Activated CD8-positive, alpha-beta memory T cell treated with anti-CD3 and anti-CD28 coated beads for 24 hours (primary cell): ENCODE measurements around the gene CHST10.
"Not testable (repeated sequence)": the region's sequence is repeated elsewhere in the genome, so short reads cannot be mapped to it uniquely, and the experiment has no call there.

Experiments used
- DNase-seq: peaks from one replicate; pipeline ENCODE4 v3.0.0-alpha.2; 2020

Gene CHST10

DNA sequence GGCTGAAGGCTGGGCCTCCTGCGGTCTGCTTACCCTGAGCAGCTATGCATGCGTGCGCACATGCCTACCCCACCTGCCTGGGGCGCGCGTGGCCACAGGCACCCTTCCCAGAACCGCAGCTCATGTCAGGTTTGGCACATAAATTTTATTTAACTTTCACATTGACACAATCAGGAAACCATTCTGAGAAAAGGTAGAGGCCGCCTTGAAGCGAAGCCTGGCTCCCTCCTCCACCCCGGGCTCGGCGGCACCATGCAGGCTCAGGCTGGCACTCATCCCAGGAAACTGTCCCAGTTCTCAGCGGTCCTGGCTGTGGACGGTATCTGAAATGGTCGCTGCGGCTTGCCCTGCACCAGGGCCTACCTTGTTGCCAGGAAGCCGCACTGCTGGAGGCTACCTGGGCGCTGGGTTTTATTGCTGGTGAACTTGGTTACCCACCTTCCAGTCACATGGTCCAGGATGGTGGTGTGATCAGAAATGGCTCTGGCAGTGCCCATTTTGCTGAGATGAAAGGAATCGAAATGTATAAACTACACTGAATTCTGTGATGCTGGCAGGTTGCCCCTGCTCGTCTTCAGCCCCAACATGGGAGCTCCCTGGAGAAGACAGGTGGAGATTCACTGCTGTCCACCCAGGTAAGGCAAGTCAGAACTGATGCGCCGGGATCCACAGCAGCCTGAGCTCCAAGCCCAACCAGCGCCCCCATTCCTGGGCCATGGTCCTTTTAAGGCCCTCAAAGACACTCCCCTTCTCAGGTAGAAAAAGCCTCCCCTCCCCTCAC lies 25.5 kb downstream of the CHST10 start:
- no peak for DNase-seq

- DNase-seq, result no peak
Measured at GRCh38 chr2:100390001-100390940, 27.2 kb downstream of the CHST10 start.

DNA sequence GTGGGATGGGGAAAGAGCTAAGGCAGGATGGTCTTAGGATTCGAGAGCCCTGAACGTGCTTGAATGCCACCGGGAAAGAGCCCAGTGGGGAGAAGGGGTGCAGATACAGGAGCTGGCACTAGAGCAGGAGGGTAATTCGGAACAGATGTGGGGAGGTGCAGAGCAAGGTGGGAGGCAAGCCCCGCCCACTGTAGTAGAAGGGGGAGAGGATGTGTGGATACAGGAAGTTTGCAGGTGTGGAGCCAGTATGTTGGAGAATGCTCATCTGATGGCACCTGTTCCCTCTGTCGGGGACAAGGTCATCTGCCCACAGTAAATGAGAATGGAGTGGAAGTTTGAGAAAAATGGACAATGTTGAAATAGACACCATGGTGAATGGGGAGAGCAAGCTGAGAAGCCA lies 28.8 kb downstream of the CHST10 start:
- DNase-seq, result no peak

DNA sequence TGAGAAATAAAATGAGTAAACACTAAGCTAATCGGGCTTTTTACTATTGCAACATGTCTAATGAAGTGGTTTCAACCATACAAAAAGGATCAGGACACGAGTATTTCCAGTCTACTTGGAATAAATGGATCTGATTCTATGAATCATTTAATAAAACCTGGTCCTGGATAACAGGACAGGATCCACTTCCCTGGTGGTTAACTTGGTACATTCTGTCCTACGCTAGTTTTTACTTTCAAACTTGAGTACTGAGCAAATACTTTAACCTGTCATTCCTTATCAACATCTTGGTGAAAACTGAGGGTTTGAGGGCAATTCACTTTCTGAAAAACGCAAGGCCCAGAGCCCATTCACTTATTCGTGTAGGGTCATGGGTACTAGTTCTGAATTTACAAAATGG lies 33.5 kb downstream of the CHST10 start:
- DNase-seq, result no peak

GRCh38 chr2:100383306-100383705 lies 34.2 kb downstream of the CHST10 start:
- DNase-seq, result no peak

- peak; percentile 87 for DNase-seq
Measured at GRCh38 chr2:100381240-100381639, 36.2 kb downstream of the CHST10 start.

GRCh38 chr2:100380681-100381080 lies 36.8 kb downstream of the CHST10 start:
- no peak for DNase-seq

DNA sequence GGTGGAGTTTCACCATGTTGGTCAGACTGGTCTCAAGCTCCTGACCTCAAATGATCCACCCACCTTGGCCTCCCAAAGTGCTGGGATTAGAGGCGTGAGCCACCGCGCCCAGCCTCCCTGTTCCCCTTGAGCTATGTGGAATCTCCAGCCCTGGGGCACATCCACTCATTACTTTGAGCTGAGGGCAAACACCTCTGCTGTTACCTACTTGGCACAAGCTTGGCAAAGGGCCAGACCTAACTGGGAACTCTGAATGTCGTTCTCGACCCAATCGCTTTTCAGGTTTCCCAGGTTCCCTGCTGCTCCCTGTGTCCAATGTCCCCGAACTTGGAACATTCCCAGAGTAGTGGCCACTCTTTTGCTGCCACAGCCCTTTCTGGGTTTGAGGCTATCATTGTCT lies 40.6 kb downstream of the CHST10 start:
- DNase-seq, result no peak

GRCh38 chr2:100367163-100367562 lies 50.3 kb downstream of the CHST10 start:
- no peak for DNase-seq

DNA sequence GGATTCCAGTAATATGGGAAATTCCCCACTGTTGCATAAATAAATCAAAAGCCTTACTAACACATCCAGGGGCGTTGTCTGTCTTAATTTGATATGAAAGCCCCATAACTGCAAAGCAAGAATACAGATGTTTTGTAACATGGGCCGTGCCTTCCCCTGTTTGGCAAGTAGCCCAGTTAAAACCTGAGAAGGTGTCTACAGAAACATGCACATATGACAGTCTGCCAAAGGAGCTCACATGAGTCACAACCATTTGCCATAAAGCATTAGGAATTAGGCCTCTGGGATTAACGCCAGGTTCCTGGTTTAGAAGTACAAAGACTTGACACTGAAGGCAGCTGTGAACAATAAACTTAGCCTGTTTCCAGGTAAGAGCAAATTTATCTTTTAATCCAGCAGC lies 52.0 kb downstream of the CHST10 start:
- DNase-seq, result no peak

- not testable (repeated sequence) for DNase-seq
Measured at GRCh38 chr2:100362269-100362668, 55.2 kb downstream of the CHST10 start.

- DNase-seq, result no peak
Measured at GRCh38 chr2:100359576-100359975, 57.9 kb downstream of the CHST10 start.

DNA sequence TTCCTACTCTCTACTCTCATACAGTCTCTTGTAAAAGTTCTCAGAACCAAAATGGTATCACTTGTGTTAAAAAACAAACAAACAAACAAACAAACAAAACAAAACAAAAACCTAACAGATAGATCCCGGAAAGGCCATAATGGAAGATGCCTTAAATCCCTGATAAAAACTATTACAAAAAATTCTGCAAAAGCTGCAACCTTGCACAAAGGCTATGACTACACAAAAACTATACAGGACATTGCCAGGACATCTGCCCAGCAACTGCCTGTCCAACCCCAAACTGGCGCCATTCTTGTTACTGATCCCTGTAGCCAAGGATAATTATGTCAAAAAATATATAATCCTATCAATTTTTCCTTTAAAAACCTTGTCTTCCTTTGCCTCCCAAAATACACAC lies 58.9 kb downstream of the CHST10 start:
- DNase-seq, result no peak

DNA sequence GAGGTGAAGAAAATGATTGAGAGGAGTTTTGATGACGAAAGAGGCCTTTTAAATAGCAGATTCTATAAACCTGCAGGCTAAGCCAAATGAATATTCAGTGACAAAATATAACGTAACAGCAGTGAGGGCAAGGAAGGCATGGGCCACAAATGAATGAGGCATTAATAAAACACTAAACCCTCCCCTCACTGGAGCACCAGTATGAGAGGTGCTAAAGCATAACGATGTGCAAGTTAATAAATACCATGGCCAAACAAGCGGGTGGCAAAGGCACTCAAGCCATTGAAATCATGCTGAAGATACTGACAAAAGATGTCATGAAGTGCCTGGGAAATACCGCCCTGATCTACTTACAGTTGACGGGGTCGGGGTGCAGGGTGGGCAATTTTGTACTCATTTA lies 64.9 kb downstream of the CHST10 start:
- no peak for DNase-seq

GRCh38 chr2:100350661-100351185 lies 66.7 kb downstream of the CHST10 start:
- DNase-seq, result no peak

- DNase-seq, result not testable (repeated sequence)
Measured at GRCh38 chr2:100345144-100345543, 72.3 kb downstream of the CHST10 start.

GRCh38 chr2:100344433-100344832 lies 73.0 kb downstream of the CHST10 start:
- DNase-seq, result no peak

GRCh38 chr2:100342466-100342865 lies 75.0 kb downstream of the CHST10 start:
- not testable (repeated sequence) for DNase-seq
